ENCODE measurements around the gene DOK6. TPM values are rescaled to one million over a fixed set of nuclear protein-coding genes. Genes with fewer than 3 reads are reported as not detected.

DOK6 gene
- total RNA-seq, 6 experiments from 2014 or later, result not detected

DNA sequence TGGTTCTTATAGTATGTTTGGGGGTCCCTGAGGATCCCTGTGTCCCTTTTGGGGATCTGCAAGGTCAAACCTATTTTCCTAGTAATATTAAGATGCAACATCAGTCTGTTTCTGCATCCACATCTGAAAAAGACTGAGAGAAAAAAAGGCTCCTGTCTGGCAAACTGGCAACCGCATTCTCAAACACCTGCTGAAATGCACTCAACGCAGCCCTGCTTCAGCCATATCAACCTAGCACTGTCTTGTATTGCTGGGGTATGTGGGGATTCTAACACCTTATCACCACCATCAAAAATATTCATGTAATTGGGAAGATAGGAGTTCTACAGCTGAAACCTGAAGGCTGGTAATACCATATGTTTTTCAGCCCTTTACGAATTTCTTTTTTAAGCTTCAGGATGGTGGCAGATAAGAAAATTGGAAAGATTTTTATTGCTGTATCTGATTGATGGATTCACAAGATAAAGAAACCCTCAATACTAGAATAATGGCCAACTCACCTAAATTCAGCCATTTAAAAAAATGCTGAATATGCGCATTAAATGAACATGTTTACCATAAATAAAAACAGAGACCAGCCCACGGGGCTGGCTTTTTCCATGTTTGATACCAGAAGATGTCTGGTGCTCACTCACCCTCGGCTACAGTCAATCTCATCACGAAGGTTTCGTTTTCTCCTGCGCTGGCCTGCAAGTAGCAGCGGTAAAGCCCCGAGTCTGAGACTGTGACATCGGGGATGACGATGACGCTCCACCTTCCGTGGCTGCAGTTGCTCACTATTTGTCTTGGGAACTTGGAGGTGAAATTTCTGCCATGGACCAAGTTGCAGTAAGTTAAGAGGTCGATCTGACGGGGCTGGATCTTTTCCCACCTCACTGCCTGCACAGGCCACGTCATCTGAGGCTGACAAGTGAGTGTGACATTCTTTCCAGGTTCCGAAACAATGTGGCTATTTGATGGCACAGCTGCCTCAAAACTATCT lies 494.7 kb downstream of the DOK6 start:
- DNase-seq, result no peak
- Mint-ChIP-seq H3K36me3 (ENCODE audit: low read depth) (peaks cover 4% of the 10 kb centered on the region), H3K27ac (no peak overlapping the region), H3K4me1 (ENCODE audit: low read depth) (no peaks in the 10 kb centered on the region), H3K27me3 (ENCODE audit: insufficient read depth) (no peaks in the 10 kb centered on the region; the same call in 1 of the 2 replicates), H3K4me3 (no peak overlapping the region), H3K9me3 (no peaks in the 10 kb centered on the region)
- TF ChIP-seq, protein P1, sequence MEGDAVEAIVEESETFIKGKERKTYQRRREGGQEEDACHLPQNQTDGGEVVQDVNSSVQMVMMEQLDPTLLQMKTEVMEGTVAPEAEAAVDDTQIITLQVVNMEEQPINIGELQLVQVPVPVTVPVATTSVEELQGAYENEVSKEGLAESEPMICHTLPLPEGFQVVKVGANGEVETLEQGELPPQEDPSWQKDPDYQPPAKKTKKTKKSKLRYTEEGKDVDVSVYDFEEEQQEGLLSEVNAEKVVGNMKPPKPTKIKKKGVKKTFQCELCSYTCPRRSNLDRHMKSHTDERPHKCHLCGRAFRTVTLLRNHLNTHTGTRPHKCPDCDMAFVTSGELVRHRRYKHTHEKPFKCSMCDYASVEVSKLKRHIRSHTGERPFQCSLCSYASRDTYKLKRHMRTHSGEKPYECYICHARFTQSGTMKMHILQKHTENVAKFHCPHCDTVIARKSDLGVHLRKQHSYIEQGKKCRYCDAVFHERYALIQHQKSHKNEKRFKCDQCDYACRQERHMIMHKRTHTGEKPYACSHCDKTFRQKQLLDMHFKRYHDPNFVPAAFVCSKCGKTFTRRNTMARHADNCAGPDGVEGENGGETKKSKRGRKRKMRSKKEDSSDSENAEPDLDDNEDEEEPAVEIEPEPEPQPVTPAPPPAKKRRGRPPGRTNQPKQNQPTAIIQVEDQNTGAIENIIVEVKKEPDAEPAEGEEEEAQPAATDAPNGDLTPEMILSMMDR (IDR thresholded peaks at IDR 0.05), result no peak

DNA sequence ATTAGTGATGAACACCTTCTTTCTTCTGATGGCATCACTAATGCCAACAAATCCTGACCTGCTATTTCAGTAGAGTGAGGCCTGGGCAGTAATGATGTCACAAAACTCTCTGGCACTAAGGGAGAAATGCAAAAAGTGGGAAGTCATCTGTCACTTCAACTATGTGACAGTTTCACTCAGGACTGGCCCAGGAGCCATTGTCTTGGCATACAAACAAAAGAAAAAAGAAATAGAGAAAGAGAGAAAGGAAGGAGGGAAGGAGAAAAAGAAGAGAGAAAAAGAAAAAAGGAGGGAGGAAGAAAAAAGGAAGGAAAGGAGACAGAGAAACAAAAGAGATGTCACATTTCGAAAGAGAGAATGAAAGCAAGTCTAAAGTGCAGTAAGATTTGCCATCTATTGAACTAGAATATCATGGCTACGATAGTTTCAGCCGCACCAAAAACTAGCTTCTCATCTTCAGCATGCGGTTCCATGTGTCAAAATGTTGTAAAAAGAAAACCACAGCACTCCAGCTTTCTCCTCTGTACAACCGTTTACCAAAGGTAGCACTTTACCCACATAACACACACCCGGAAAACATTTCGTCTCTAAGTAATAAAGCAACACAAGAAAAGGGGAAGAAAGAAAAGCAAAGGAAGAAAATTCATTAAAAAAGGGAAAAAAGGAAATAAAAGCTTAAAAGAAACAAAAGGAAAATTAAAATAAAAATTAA lies 496.9 kb downstream of the DOK6 start:
- Mint-ChIP-seq H3K27me3 (ENCODE audit: insufficient read depth) (peaks cover 1% of the 10 kb centered on the region), H3K27ac (no peak overlapping the region), H3K4me1 (ENCODE audit: low read depth) (no peaks in the 10 kb centered on the region), H3K36me3 (ENCODE audit: low read depth) (peaks cover 4% of the 10 kb centered on the region), H3K4me3 (no peak overlapping the region), H3K9me3 (no peaks in the 10 kb centered on the region)
- TF ChIP-seq, protein P1 (IDR thresholded peaks at IDR 0.05), result no peak
- DNase-seq, result no peak

DNA sequence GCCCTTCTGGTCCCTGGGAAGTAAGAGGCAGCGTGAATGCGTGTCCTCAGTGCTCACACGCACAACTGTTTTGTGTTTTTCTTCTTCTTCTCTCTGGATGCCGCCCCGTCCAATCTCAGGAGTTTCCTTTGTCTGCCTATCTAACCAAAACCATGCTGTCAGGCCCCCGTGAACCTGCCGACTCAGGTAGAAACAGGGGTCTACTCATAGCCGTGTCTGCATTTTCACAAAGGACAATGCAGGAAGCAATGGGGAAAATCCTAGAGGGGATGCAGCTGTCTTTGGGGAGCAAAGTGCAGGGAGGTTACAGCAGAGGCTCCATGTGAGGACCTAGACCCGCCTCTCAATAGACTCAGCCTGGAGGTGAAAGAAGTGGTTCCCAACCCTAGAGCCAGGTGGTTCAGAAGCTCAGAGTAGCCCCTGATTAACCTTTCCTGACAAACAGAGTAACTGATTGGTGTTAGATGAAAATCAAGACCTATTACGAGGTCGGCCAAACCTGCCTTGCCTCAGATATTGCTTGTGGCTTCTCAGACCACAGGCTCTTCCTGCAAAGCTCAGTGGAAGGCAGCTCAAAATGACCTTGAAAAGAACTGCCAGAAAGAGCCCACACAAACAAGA lies 497.7 kb downstream of the DOK6 start:
- DNase-seq, result no peak
- H3K36me3 Mint-ChIP-seq (ENCODE audit: low read depth), result peaks cover 4% of the 10 kb centered on the region
- H3K4me1 Mint-ChIP-seq (ENCODE audit: low read depth), result no peaks in the 10 kb centered on the region
- no peak overlapping the region for H3K4me3 Mint-ChIP-seq
- no peaks in the 10 kb centered on the region for H3K9me3 Mint-ChIP-seq
- peaks cover 1% of the 10 kb centered on the region for H3K27me3 Mint-ChIP-seq (ENCODE audit: insufficient read depth)
- TF ChIP-seq, protein P1 (IDR thresholded peaks at IDR 0.05), result no peak
- H3K27ac Mint-ChIP-seq, result no peak overlapping the region
